CD4-positive, alpha-beta T cell treated with Interleukin-4 for 1 hour (primary cell): Measurements from ENCODE around the gene FAM200C.

Experiments
- DNase-seq, 2 donors: peaks; one replicate each; pipeline ENCODE4 v3.0.0-alpha.2; 2020 to 2022

FAM200C gene

GRCh38 chr5:160366230-160366629, 33.6 kb downstream of the FAM200C start:
- no peak for DNase-seq

DNA sequence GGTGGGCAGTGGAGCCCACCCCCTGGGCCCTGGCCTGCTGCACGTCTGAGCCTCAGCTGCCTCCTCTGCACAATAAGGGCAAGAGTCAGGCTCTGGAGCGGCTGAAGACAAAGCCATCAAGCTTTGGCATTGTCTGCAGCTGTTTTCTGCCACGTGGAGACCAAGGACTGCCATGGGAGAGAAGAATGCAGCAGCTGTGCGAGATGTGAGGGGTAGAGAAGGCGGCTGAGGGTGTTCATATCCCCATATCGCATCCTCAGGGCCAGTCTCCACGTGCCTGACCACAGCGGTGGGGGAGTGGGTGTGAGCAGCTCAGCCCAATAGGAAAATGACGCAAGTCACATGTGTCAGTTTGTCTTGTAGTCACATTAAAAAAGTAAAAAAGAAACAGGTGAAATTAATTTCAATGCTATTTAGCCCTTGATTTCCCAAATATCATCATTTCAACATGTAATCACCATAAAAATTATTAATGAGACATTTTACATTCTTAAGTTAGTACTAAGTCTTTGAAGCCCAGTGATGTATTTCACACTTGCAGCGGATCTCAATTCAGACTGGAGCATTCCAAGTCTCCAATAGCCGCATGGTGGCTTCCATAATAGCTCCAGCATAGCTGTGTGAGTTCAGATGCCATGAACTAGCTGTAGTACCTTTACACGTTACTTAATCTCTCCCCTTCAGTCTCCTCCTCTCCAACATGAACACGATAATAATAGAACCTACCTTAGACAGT, 36.0 kb downstream of the FAM200C start:
- DNase-seq = no peak

GRCh38 chr5:160363211-160363610, 36.6 kb downstream of the FAM200C start:
- no peak for DNase-seq

- DNase-seq = no peak
These were observed 38.1 kb downstream of the FAM200C start for GRCh38 chr5:160361624-160362228.

DNA sequence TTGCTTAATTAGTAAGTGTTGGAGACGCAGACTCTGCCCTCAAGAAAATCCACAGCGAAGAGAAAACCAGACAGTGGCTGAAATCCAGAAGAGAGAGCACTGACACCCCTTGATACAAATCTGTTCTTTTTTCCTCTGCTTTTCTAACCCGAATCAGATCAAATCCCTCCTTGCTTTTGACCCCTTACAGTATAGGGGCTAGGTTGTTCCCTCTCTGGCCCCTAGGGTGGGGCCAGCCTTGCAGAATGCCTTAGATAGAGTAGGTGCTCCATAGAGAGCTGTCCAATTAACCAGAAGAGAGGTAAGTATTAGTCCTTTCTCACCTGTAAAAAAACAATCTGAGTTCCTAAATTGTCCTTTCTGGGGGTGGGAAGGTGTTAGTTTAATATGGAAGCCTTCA, 39.5 kb downstream of the FAM200C start:
- no peak for DNase-seq

DNA sequence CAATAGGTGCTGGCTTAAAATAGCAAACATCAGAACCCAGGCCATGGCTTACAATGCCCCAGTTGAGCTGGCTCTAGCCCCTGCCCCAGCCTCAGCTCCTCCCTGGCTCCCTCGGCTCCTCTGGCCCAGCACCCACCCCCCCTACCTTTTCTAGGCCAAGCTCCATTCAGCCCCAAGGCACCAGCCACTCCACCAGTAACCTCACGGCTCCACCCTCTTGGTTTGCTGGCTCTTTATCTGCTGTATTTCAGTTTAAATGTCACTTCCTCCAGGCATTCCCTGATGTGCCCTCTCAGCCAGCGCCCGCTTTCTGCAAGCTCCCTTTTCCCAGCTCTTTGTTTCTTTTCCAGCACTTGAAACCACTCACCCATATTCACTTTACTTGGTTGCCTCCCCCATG, 40.0 kb downstream of the FAM200C start:
- DNase-seq = no peak

DNA sequence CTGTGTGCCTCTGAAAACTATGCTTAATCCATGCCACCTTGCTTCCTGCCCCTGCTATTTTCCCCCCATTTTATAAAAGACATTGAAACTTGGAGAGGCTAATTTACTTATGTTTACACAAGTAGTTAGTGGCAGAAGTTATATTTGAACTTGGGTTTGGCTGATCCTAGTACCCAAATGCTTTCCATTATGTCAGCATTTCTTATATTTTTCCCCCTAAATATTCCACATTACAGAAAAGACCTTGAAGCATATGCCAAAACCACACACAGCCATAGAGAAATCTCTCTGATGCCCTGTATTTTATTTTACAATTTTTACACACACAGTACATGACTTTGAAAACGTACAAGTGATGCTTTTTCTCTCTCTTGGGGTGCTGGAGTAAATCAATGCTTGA, 40.6 kb downstream of the FAM200C start:
- DNase-seq = no peak

DNA sequence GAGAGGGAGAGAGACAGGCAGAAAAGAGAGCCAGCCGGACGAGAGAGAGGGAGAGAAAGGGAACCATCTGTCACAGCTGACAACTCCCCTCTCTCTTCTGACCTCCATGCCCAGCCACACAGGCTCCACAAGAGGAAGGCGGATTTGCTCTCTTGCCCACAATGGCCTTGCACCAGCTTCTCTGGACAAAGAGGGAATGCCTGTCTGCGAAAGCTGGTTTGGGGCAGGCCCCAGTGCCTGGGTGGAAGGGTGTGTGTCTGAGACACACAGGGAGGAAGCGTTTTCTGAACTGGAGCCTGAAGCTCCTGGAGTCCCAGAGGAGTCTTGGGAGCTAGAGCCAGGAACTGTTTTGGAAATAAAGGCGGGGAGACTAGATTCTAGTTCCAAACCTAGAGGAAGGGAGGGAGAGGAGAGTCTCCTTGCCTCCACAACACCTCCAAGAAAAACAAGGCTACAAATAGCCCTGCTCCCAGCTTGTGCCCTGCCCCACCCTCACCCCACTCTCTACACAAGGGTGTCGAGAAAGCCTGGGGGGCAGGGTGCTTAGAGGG, 41.9 kb downstream of the FAM200C start:
- no peak for DNase-seq

GRCh38 chr5:160357394-160357793, 42.5 kb downstream of the FAM200C start:
- no peak for DNase-seq

- no peak for DNase-seq
These were observed 43.1 kb downstream of the FAM200C start for GRCh38 chr5:160356550-160357347.

GRCh38 chr5:160354666-160355065, 45.2 kb downstream of the FAM200C start:
- DNase-seq = no peak

GRCh38 chr5:160353379-160353778, 46.5 kb downstream of the FAM200C start:
- DNase-seq = no peak

DNA sequence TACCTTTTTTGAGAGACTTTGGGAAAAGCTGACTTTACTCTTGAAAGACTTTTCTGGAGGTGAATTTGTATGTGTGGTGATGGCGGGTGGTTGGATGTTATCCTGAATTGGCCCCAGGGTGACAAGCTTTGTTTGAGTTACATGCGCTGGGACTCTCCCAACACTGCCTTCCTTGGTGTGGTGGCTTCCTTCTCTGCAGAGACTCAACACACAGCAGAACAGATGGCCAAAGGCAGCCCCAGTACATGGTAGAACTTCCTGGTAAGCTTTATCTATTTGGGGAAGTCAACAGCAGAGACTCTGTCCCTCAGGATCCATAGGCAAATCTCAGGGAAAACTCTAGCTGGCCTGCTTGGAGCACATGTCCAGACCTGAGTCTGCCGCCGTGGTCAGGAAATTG, 47.5 kb downstream of the FAM200C start:
- no peak for DNase-seq

GRCh38 chr5:160349935-160350303, 49.9 kb downstream of the FAM200C start:
- DNase-seq = no peak

GRCh38 chr5:160349249-160349934, 50.5 kb downstream of the FAM200C start:
- no peak for DNase-seq

DNA sequence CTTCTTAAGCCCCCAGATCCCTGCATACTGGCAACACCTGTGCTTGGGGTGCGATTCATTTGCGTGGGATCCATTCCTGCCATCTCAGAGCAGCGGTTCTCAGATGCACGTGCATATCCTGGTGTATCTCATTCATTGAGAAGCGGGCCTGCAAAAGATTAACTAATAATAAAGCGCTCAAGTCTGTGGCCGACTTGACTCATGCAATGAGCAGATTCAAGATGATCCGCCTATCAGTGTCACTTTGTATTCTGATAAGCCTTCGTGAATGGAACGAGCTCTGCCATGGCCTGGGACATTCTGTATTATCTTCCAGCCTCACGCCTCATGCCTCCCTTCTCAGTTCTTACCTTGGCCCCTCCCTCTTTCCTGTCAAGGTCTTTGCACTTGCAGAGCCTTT, 51.8 kb downstream of the FAM200C start:
- DNase-seq = no peak

GRCh38 chr5:160347448-160347847, 52.4 kb downstream of the FAM200C start:
- DNase-seq = no peak
